Natural killer cell (primary cell): ENCODE measurements around the gene TNS3. TPM values are rescaled to one million over a fixed set of nuclear protein-coding genes. Genes with fewer than 3 reads are reported as not detected.

ENCODE experiments used
- ATAC-seq, 3 donors: fragments of 150-1000 bp in 2 of 3; fragments of 200-7000 bp in 1 of 3; cut with Tn5 transposase; 1 replicate in 1 of 3; 2 replicates in 2 of 3; pipeline ENCODE4 v1.10.0; 2021; ENCODE audit warnings: mild to moderate bottlenecking in 2 of 3, moderate library complexity in 2 of 3
- DNase-seq, 2 donors: peaks; one replicate each; pipeline versions ENCODE4 v3.0.0 to v3.0.0-alpha.2; 2013 to 2021; ENCODE audit warnings: mixed read lengths in 1 of 2
- H3K27ac ChIP-seq: one replicate; pipeline ENCODE4 v1.5.1; 2013; ENCODE audit warnings: mild to moderate bottlenecking, low read length
- H3K27me3 ChIP-seq: one replicate; pipeline ENCODE4 v1.6.1; 2013; ENCODE audit warnings: low read length; ENCODE audit not compliant: control insufficient read depth, insufficient read depth
- H3K36me3 ChIP-seq: one replicate; pipeline ENCODE4 v1.6.1; 2013; ENCODE audit warnings: low read length; ENCODE audit not compliant: control insufficient read depth, insufficient read depth
- H3K4me1 ChIP-seq: one replicate; pipeline ENCODE4 v1.6.1; 2013; ENCODE audit warnings: low read length; ENCODE audit not compliant: control insufficient read depth, insufficient read depth
- H3K4me3 ChIP-seq: one replicate; pipeline ENCODE4 v1.5.1; 2013; ENCODE audit warnings: low read length
- H3K9me3 ChIP-seq: one replicate; pipeline ENCODE4 v1.6.1; 2013; ENCODE audit warnings: low read length; ENCODE audit not compliant: control insufficient read depth, insufficient read depth
- H3K27ac Mint-ChIP-seq, 2 donors: one replicate each; pipeline ENCODE4 v1.8.0; 2022; ENCODE audit warnings: mild to moderate bottlenecking in 2 of 2, mixed read lengths in 2 of 2, moderate library complexity in 1 of 2
- H3K27me3 Mint-ChIP-seq, 2 donors: one replicate each; pipeline ENCODE4 v1.8.0; 2022; ENCODE audit warnings: low read depth in 2 of 2, mixed read lengths in 2 of 2
- H3K36me3 Mint-ChIP-seq: one replicate; pipeline ENCODE4 v1.8.0; 2022; ENCODE audit warnings: mixed read lengths
- H3K4me1 Mint-ChIP-seq, 2 donors: one replicate each; pipeline ENCODE4 v1.8.0; 2022; ENCODE audit warnings: mixed read lengths in 2 of 2
- H3K4me3 Mint-ChIP-seq: one replicate; pipeline ENCODE4 v1.8.0; 2022; ENCODE audit warnings: mild to moderate bottlenecking, moderate library complexity, mixed read lengths
- H3K9me3 Mint-ChIP-seq, 2 donors: one replicate each; pipeline ENCODE4 v1.8.0; 2022; ENCODE audit warnings: mixed read lengths in 2 of 2
- CTCF ChIP-seq: fragments of 200-600 bp; IDR thresholded peaks from one replicate; pipeline ENCODE4 v1.8.0; 2022; ENCODE audit warnings: antibody characterized with exemption
- WGBS: methylation state at CpG from one replicate; pipeline ENCODE4 v1.1.7; 2013; ENCODE audit warnings: missing lambda C conversion rate; ENCODE audit not compliant: insufficient coverage; 5-methylcytosine and 5-hydroxymethylcytosine counted together
- intact Hi-C: fragments of 100-400 bp; cut with micrococcal nuclease; formaldehyde crosslinking; loops from one replicate; pipeline ENCODE4 v1.14.2; 2022
- total RNA-seq, 4 donors: library from RNA; stranded (reverse); fragments of 120-200 nt in 1 of 4; gene quantifications; one replicate each; pipeline versions ENCODE4 v1.2.3 to v1.2.4, GENCODE V29; 2013 to 2022

Gene TNS3
- total RNA-seq, 3 donors from 2014 or later (not counting 1 experiment from before 2014, with no cell fraction given): 1.6 to 3.5 (median 2.9) TPM

- ATAC-seq (no peak), DNase-seq (no peak)
- no peak for TF ChIP-seq CTCF
- Mint-ChIP-seq H3K4me1 (no peaks in the 10 kb centered on the region), H3K27me3 (peaks cover 0 to 2% of the 10 kb centered on the region in 2 donors), H3K4me3 (no peak overlapping the region), H3K36me3 (peaks cover 6% of the 10 kb centered on the region), H3K9me3 (peaks cover 0 to 3% of the 10 kb centered on the region in 2 donors), H3K27ac (no peak overlapping the region)
- whole genome bisulfite sequencing: 89% methylated on average over 11 of the region's 11 CpGs
- H3K27ac ChIP-seq: no peak overlapping the region
- no peaks in the 10 kb centered on the region for H3K36me3 ChIP-seq
- no peaks in the 10 kb centered on the region for H3K27me3 ChIP-seq
- H3K4me3 ChIP-seq: no peak overlapping the region
- H3K4me1 ChIP-seq: peaks cover 5% of the 10 kb centered on the region
- intact Hi-C loops: no loop called here
- no peaks in the 10 kb centered on the region for H3K9me3 ChIP-seq
These were observed 353.4 kb downstream of the TNS3 start for GRCh38 chr7:47228386-47229014.

- TF ChIP-seq CTCF: no peak
- Histone ChIP-seq H3K4me3 (no peak overlapping the region), H3K9me3 (no peaks in the 10 kb centered on the region), H3K36me3 (no peaks in the 10 kb centered on the region), H3K27me3 (no peaks in the 10 kb centered on the region), H3K27ac (no peak overlapping the region), H3K4me1 (peaks cover 5% of the 10 kb centered on the region)
- Mint-ChIP-seq H3K27me3 (peaks cover 0 to 2% of the 10 kb centered on the region in 2 donors), H3K36me3 (peaks cover 6% of the 10 kb centered on the region), H3K9me3 (peaks cover 0 to 3% of the 10 kb centered on the region in 2 donors), H3K4me3 (no peak overlapping the region), H3K27ac (no peak overlapping the region), H3K4me1 (no peaks in the 10 kb centered on the region)
- intact Hi-C loops: no loop called here
- DNase-seq (no peak), ATAC-seq (no peak)
- WGBS: 33% methylated on average over 6 of the region's 6 CpGs
These were observed 354.1 kb downstream of the TNS3 start for GRCh38 chr7:47227762-47228177.

- no peak for DNase-seq
- 82% methylated on average over 5 of the region's 5 CpGs for WGBS
These were observed 355.2 kb downstream of the TNS3 start for GRCh38 chr7:47226696-47227095.

More at GRCh38 chr7:47226696-47227095, 355.2 kb downstream of the TNS3 start:
- no peaks in the 10 kb centered on the region for H3K4me1 Mint-ChIP-seq
- H3K9me3 ChIP-seq: no peaks in the 10 kb centered on the region
- no peak overlapping the region for H3K27ac Mint-ChIP-seq
- no peak overlapping the region for H3K4me3 ChIP-seq
- no peak for TF ChIP-seq CTCF
- no peak overlapping the region for H3K4me3 Mint-ChIP-seq
- H3K27ac ChIP-seq: no peak overlapping the region
- H3K27me3 ChIP-seq: no peaks in the 10 kb centered on the region
- peaks cover 5% of the 10 kb centered on the region for H3K4me1 ChIP-seq
- intact Hi-C loops: no loop called here
- peaks cover 0 to 2% of the 10 kb centered on the region in 2 donors for H3K27me3 Mint-ChIP-seq
- peaks cover 6% of the 10 kb centered on the region for H3K36me3 Mint-ChIP-seq
- peaks cover 0 to 3% of the 10 kb centered on the region in 2 donors for H3K9me3 Mint-ChIP-seq
- no peak for ATAC-seq
- no peaks in the 10 kb centered on the region for H3K36me3 ChIP-seq
